ENCODE measurements around the gene DTNBP1.

GRCh38 chr6:15678514-15678913 lies 15.7 kb upstream of the DTNBP1 start:
- TF ChIP-seq CTCF (conservative IDR thresholded peaks at IDR 0.05 in 1 of 2, IDR thresholded peaks at IDR 0.05 in 1 of 2; ENCODE audit: low read depth in 1 of 2, low read length in 2 of 2) (no peak), EZH2 (IDR thresholded peaks at IDR 0.05; ENCODE audit: low read length, missing control alignments) (no peak)
